MG63 (cell line): ENCODE results near the gene TEX26. TPM values are rescaled to one million over a fixed set of nuclear protein-coding genes. Genes with fewer than 3 reads are reported as not detected.
"Not testable (repeated sequence)": the region's sequence is repeated elsewhere in the genome, so short reads cannot be mapped to it uniquely, and the experiment has no call there.

Experiments used
- DNase-seq: peaks from one replicate; pipeline ENCODE4 v3.0.0-alpha.2; 2020
- H3K27me3 ChIP-seq: fragments of 250-450 bp; sonication (Bioruptor Pico); 2 replicates; pipeline ENCODE4 v1.5.1; 2020; ENCODE audit warnings: mild to moderate bottlenecking, moderate library complexity
- H3K36me3 ChIP-seq: fragments of 250-450 bp; sonication (Bioruptor Pico); 2 replicates; pipeline ENCODE4 v1.5.1; 2020; ENCODE audit warnings: mild to moderate bottlenecking, moderate library complexity
- H3K4me3 ChIP-seq: fragments of 250-450 bp; sonication (Bioruptor Pico); 2 replicates; pipeline ENCODE4 v1.5.1; 2020; ENCODE audit warnings: mild to moderate bottlenecking, moderate library complexity
- H3K9me3 ChIP-seq: fragments of 250-450 bp; sonication (Bioruptor Pico); 2 replicates; pipeline ENCODE4 v1.5.1; 2020; ENCODE audit warnings: mild to moderate bottlenecking, moderate library complexity
- total RNA-seq: library from RNA; depleted of rRNA; stranded (reverse); fragments of >200 nt; shearing (Covaris generic); gene quantifications from 2 replicates; pipeline ENCODE4 v1.2.3, GENCODE V29; 2014; ENCODE audit warnings: low replicate concordance

TEX26 gene
- total RNA-seq, 1 experiment from 2014 or later = not detected

DNA sequence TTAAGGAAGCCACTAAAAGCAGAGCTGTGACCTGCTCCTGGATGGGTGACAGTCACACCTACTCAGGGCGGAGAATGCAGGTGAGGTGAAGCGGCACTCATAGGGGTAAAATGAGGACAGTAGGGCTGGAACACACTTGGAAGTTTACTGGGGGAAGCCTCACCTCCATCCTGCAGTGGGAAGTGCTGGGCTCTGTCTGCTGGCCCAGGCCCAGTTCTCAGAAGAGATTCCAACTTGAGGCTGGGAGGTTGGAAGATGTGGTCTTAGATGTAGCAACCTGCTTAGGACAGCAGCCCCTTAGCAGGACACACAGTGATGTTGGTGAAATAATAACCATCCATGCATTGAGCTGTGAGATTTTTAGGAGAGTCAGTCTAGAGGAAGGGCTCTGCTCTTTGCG, 21.8 kb upstream of the TEX26 start:
- Histone ChIP-seq H3K4me3 (no peak overlapping the region), H3K9me3 (no peaks in the 10 kb centered on the region), H3K36me3 (no peaks in the 10 kb centered on the region), H3K27me3 (no peaks in the 10 kb centered on the region)
- no peak for DNase-seq

DNA sequence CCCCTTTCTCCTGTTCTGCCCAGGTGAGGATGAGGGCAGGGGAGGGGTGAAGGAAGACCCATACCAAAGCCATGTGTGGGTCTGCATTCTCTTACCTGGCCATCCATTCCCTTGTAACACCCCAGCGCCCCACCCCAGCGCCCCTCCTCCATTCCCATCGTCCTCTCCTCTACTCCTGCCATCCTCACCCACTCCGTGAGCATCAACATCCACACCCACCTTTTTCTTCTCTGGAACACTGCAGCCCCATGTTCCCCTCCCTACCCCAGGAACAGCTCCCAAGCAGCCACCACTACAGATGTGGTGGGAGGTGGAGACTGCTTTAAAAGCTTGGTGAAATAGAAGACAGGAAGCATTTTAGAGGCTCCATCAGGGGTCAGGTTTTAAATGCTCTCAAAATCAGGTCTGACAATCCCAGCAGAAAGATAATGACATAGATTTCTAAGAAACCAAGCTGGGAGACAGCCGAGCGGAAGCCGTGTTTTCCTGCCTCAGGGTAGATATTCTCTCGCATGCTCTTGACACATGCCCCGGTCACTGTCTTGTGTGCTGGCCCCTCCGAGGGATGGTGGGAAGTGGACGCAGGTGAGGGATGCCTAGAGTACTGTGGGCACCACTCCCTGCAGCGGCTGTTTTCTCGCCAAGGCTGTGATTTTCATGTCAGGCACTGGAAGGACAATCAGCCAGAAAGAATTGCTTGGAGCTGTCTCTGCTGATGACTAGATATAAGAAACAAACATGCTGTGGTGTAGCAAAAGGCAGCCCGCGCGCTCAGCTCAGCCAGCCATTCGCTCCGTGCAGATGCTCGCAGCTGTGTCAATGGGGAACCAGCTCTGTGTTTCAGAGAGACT, 16.5 kb upstream of the TEX26 start:
- H3K4me3 ChIP-seq = no peak overlapping the region
- no peaks in the 10 kb centered on the region for H3K36me3 ChIP-seq
- no peak for DNase-seq
- no peaks in the 10 kb centered on the region for H3K27me3 ChIP-seq
- H3K9me3 ChIP-seq = no peaks in the 10 kb centered on the region

DNA sequence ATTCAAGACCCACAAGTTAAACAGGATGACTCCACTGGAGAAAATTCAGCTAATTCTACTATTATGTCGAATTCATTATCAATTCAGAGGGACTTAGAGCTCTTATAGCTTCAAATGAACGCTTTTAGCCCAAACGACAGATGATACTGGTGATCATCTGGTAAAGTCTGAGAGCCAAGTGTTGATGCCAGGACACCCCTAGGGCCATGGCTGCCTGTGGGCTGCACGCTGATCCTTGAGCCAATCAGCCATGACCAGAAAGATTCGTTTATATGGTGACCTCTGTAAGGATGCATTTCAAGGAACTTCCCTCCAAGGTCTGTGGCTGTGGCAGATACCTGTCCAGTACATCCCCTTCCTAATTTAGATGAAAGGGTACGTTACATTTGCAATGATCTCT, 15.5 kb upstream of the TEX26 start:
- DNase-seq = no peak
- no peaks in the 10 kb centered on the region for H3K27me3 ChIP-seq
- no peaks in the 10 kb centered on the region for H3K9me3 ChIP-seq
- no peak overlapping the region for H3K4me3 ChIP-seq
- no peaks in the 10 kb centered on the region for H3K36me3 ChIP-seq

DNA sequence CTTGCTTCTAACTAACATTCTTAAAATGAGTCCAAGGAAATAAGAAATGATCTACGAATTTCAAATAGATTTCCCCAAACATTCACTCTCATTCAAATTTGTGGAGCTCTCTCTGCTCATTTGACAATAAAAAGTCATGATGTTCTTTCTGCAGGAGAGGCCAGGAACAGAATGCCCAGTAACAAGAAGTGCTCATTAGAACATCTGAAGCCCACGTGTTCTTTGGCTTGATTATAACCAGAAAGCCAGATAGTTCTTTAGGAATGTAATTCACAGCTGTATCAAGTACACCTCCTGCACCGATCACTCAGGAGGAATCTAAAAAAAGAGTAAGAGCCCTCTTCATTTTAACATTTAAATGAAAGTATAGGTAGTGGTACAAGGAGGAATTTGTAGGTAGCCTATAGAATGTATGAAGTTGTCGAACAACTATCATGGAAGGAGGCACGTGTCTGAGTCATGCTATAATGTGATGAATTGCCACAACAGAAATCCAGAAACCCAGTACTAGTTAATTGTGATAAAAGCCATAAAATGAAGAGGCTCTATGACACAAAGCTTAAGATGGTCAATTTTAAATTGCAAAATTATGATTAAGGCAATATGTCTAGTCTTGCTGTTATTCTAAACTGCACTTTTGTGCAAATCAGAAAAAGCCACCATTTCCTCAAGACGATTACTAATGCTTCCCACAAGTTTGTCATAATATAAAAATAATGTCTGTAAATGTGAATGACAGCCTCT, 13.6 kb upstream of the TEX26 start:
- no peak for DNase-seq
- H3K9me3 ChIP-seq = no peaks in the 10 kb centered on the region
- no peak overlapping the region for H3K4me3 ChIP-seq
- H3K27me3 ChIP-seq = no peaks in the 10 kb centered on the region
- H3K36me3 ChIP-seq = no peaks in the 10 kb centered on the region

DNA sequence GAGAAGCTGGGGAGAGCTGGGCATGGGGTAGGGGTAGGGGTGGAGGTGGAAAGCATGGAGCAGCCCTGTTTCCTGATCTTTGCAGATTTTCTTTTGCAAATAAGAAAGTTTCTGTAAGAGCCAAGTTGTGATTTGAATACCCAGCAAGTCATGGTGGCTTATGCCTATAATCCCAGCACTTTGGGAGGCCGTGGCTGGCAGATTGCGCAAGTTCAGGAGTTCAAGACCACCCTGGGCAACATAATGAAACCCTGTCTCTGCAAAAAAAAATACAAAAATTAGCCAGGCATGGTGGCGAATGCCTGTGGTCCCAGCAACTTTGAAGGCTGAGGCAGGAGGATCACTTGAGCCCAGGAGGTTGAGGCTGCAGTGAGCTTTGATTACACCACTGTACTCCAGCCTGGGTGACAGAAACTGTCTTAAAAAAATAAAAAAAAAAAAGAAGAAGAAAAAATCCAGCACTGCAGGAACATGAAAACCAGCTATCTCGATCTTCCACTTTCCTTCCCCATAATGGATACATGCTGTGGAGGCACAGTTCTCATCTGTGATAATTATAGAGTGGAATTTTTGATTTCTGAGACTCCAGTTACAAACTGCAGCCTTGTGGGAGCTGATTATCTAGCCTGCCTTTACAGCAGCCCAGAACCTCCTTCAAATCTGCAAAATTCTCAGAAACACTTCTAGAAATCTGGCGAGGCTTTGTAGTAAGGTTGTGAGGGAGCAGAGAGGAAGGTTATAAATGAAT, 12.1 kb upstream of the TEX26 start:
- Histone ChIP-seq H3K9me3 (no peaks in the 10 kb centered on the region), H3K27me3 (no peaks in the 10 kb centered on the region), H3K4me3 (no peak overlapping the region), H3K36me3 (no peaks in the 10 kb centered on the region)
- DNase-seq = no peak

DNA sequence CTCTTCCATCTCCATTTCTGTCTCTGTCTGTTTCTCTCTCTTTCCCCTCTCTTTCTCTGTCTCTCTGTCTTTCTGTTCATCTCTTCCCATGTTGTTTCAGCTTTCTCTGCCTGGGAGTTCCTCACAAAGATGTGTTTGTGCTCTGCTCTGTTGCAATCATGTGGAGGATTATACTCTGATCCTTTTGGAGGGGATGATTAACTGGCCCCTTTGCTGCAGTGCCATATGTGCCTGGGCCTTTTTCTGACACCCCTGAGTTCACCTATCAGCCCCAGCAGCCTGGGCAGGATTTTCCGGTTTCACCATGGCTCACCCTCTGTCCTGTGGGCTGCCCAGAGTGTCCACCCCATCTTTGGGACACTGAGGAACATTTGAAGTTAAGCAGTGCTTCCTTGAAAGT, 9.0 kb upstream of the TEX26 start:
- Histone ChIP-seq H3K36me3 (no peaks in the 10 kb centered on the region), H3K27me3 (no peaks in the 10 kb centered on the region), H3K9me3 (no peaks in the 10 kb centered on the region), H3K4me3 (no peak overlapping the region)
- no peak for DNase-seq

DNA sequence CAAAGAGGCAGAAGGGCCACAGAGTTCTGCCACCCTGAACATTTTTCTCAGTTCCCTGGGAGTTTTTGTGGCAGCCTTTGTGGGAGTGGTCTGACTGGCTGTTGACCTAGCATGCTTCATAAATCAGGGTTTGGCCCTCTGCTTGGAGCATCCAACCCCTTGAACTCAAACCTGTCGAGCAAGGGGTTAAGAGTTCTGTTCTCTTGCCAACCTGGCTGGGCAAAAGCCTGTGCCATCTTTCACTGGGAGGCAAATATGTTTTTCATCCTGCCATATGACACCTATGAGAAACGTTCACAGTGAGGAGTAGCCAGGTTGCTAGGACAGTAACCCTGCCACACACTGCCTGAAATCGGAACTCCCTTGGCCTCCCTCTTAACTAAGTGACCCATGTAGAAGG, 7.7 kb upstream of the TEX26 start:
- Histone ChIP-seq H3K27me3 (no peaks in the 10 kb centered on the region), H3K4me3 (no peak overlapping the region), H3K9me3 (no peaks in the 10 kb centered on the region), H3K36me3 (no peaks in the 10 kb centered on the region)
- no peak for DNase-seq

DNA sequence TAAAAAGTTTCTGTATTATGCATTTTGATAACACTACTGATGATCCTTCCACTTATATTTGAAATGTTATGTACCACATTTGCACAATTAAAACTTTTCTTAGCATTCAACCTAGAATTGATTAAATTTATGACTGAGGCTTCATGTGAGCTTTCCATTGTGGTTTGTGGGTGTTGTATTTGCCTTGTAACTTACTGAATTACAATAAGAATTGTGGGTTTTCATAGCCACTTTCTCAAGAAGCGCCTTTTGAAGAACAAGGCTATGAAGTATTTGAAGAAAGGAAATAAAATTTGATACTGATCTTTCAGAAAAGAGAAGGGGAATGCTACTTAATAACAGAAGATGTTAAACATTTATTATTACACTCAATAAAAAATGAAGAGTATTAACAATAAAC, 7.0 kb upstream of the TEX26 start:
- H3K27me3 ChIP-seq = no peaks in the 10 kb centered on the region
- H3K4me3 ChIP-seq = no peak overlapping the region
- DNase-seq = no peak
- H3K9me3 ChIP-seq = no peaks in the 10 kb centered on the region
- no peaks in the 10 kb centered on the region for H3K36me3 ChIP-seq

DNA sequence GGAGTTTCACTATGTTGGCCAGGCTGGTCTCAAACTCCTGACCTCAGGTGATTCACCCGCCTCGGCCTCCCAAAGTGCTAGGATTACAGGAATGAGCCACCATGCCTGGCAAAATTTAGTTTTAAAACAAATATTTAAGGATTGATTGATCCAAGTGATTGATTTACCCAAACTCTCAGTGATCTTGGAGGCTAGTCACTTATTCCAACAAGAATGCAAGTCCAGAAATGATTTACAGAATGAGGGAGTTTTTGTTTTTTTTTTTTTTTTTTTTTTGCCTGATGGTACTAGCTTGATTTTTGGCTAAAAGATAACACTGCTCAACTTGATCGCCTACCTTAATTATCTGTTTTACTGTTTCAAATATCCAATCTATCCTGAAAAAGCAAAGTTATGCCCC, 5.7 kb upstream of the TEX26 start:
- H3K9me3 ChIP-seq = no peaks in the 10 kb centered on the region
- H3K27me3 ChIP-seq = no peaks in the 10 kb centered on the region
- no peak overlapping the region for H3K4me3 ChIP-seq
- no peak for DNase-seq
- H3K36me3 ChIP-seq = no peaks in the 10 kb centered on the region

DNA sequence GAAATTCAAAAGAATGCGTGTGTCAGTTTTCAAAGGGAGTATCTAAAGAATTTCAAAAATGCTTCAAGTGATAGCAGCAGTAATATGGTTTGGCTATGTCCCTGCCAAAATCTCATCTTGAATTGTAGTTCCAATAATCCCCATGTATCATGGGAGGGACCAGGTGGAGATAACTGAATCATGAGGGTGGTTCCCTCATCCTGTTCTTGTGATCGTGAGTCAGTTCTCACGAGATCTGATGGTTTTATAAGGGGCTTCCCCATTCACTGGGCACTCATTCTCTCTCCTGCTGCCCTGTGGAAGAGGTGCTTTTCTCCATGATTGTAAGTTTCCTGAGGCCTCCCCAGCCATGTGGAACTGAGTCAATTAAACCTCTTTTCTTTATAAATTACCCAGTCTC, 5.3 kb upstream of the TEX26 start:
- H3K9me3 ChIP-seq, H3K36me3 ChIP-seq, H3K4me3 ChIP-seq, H3K27me3 ChIP-seq, DNase-seq: not testable (repeated sequence)

DNA sequence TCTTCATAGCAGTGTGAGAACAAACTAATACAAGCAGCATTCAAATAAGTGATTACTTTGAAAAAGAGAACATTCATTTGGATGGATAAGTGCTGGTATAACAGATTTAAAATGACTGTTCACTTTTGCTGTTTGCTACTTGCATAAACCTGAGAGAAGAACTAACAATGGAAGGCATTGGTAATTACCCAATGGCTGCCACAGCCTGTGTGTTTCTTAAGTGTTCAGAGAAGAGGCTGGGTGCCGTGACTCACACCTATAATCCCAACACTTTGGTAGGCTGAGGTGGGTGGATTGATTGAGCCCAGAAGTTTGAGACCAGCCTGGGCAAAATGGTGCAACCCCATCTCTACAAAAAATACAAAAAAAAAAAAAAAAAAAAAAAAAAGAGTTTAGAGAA, 4.9 kb upstream of the TEX26 start:
- Histone ChIP-seq H3K4me3 (no peak overlapping the region), H3K9me3 (no peaks in the 10 kb centered on the region), H3K36me3 (no peaks in the 10 kb centered on the region), H3K27me3 (0 out of 2 replicates have a peak, but pooled peaks cover 2% of the 10 kb centered on the region)
- DNase-seq = no peak

DNA sequence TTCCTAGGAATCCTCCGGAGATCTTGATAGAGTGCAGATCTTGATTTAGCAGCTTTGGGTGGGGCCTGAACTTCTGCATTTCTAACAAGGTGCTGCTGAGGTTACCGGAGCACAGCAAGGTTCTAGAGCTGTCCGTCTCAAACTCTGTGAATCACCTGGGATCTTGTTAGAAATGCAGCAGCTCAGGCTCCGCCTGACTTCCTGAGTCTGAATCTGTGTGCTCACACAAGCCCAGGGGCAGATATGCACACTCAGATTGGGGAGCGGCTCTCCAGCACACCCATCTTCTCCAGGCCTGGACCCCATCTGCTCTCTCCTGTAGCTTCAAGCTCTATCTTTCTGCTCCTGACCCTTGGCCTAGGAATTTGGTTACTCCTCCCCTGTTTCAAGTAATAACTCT, 3.5 kb upstream of the TEX26 start:
- no peak overlapping the region for H3K4me3 ChIP-seq
- DNase-seq = no peak
- H3K36me3 ChIP-seq = no peaks in the 10 kb centered on the region
- 0 out of 2 replicates have a peak, but pooled peaks cover 2% of the 10 kb centered on the region for H3K27me3 ChIP-seq
- no peaks in the 10 kb centered on the region for H3K9me3 ChIP-seq

DNA sequence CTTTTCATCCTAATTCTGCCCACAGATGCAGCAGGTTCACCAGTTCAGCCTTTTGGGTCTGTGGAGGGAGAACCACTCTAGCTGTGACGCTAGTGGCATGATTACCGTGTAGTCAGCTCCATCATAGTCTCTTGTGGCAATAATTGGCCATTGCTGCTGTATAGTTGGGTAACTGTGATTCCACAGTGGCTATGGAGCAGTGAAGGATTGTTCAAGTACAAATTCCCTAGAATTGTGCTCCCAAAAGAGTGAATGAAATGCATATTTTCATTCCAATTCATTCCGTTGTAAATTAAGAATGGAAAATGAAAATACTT, 856 bp downstream of the TEX26 start:
- Histone ChIP-seq H3K9me3 (no peaks in the 10 kb centered on the region), H3K4me3 (no peak overlapping the region), H3K27me3 (0 out of 2 replicates have a peak, but pooled peaks cover 2% of the 10 kb centered on the region), H3K36me3 (no peaks in the 10 kb centered on the region)
- DNase-seq = no peak

DNA sequence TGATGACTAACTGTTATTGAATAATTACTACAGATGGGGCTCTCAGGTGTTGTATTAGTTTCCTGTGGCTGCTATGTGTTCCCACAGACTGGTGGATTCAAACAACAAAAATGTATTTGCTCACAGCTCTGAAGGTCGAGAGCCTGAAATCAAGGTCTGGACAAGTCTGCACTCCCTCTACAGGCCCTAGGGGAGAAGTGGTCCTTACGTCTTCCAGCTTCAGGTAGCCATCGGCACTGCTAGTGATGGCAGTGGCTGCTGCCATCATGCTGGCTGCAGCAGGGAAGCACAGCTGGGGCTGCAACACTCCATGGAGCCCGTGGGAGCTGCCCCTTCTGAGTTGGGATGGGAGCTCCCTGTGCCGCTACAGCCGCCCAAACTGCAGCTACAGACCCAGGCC, 1.9 kb downstream of the TEX26 start:
- H3K4me3 ChIP-seq = no peak overlapping the region
- 0 out of 2 replicates have a peak, but pooled peaks cover 2% of the 10 kb centered on the region for H3K27me3 ChIP-seq
- no peak for DNase-seq
- H3K36me3 ChIP-seq = no peaks in the 10 kb centered on the region
- no peaks in the 10 kb centered on the region for H3K9me3 ChIP-seq

DNA sequence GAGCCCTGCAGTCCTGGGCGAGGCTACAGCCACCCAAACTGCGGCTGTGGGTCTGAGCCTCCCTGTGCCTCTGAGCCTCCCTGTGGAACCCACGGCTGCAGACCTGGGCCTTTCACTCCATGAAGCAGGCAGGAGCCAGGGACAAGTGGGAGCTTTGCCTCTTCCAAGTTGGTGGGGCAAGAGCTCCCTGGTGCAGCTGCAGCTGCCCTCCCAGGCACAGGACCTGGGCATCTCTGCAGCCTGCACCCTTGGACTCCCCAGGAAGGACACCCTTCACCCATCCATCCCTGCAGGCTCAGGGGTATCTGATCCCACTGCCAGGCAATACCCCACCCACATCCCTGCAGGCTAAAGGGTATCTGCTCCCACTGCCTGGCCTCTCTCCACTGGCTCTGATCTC, 2.3 kb downstream of the TEX26 start:
- Histone ChIP-seq H3K36me3 (no peaks in the 10 kb centered on the region), H3K9me3 (no peaks in the 10 kb centered on the region), H3K4me3 (no peak overlapping the region), H3K27me3 (0 out of 2 replicates have a peak, but pooled peaks cover 2% of the 10 kb centered on the region)
- no peak for DNase-seq

DNA sequence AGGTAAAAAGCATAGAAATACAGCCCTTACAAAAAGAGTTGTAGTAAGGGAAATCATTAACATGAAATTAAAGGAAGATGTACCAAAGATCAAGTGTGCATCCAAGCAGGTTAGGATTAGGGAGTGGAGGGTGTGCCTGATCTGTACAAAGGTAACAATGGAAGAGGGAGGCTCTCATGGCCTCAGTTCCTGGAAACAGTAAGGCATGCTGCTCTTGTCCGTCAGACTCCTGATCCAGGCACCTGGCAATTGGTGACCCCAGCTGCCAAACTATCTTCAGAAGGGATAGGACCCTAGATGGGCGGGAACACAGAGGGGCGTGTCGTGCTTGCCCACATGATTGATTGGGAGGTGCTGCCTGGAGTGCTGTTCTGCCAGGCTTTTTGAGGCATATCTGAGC, 4.5 kb downstream of the TEX26 start:
- no peak for DNase-seq
- Histone ChIP-seq H3K36me3 (no peaks in the 10 kb centered on the region), H3K9me3 (no peaks in the 10 kb centered on the region), H3K4me3 (no peak overlapping the region), H3K27me3 (0 out of 2 replicates have a peak, but pooled peaks cover 1% of the 10 kb centered on the region)

DNA sequence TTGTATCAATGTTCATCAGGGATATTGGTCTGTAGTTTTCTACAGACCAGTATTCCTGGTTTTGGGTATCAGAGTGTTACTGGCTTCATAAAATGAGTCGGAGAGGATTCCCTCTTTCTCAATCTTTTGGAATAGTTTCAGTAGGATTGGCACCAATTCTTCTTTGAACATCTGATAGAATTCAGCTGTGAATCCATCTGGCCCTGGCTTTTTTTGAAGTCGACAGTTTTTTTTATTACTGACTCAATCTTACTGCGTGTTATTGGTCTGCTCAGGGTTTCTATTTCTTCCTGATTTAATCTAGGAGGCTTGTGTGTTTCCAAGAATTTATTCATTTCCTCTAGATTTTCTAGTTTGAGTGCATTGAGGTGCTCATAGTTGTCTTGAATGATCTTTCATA, 11.4 kb downstream of the TEX26 start:
- no peak overlapping the region for H3K4me3 ChIP-seq
- DNase-seq = no peak
- peaks cover 3% of the 10 kb centered on the region; the same call in 1 of the 2 replicates for H3K9me3 ChIP-seq
- 0 out of 2 replicates have a peak, but pooled peaks cover 2% of the 10 kb centered on the region for H3K27me3 ChIP-seq
- no peaks in the 10 kb centered on the region for H3K36me3 ChIP-seq
